K562 (cell line): ENCODE measurements around the gene TEX14. TPM values are rescaled to one million over a fixed set of nuclear protein-coding genes. Genes with fewer than 3 reads are reported as not detected.

Experiments used
- ATAC-seq: fragments of 200-7000 bp; cut with Tn5 transposase; 3 replicates; pipeline ENCODE4 v1.9.1; 2020; ENCODE audit warnings: moderate library complexity
- BruUV-seq: library from RNA; stranded (reverse); fragments of 400-500 nt; replicated peaks from 2 replicates; lab custom pipeline; 2021; lab: Mats Ljungman, UMichigan
- CTCF ChIA-PET: fragments of 300-600 bp; formaldehyde crosslinking; extraction: SDS; loops from one replicate; lab custom pipeline; 2021; ENCODE audit warnings: low intra/inter-chr PET ratio; lab: Yijun Ruan, JAX
- POLR2A ChIA-PET: fragments of 300-600, 350-650 bp; sonication (Branson Sonifier 250); formaldehyde crosslinking; extraction: SDS; loops from one replicate; lab custom pipeline; 2021; ENCODE audit warnings: antibody characterized with exemption, inconsistent platforms; lab: Yijun Ruan, JAX
- DNase-seq, 4 experiments: peaks; one replicate each; pipeline versions ENCODE4 v3.0.0 to v3.0.0-alpha.2; 2011 to 2018; ENCODE audit warnings: low spot score in 3 of 4, mixed read lengths in 3 of 4; ENCODE audit errors: extremely low read depth in 1 of 4
- FAIRE-seq: peaks from 2 replicates; lab custom pipeline; 2011; peaks lifted over from hg19 to GRCh38; lab: Jason Lieb, UNC
- H2AFZ ChIP-seq: 2 replicates; pipeline ENCODE4 v1.6.0; 2011; ENCODE audit warnings: low read depth, low read length, control low read depth, inconsistent platforms
- H3K27ac ChIP-seq: fragments of 200-600 bp; 3 replicates; pipeline ENCODE4 v1.8.0; 2011; ENCODE audit warnings: low read depth, mild to moderate bottlenecking, control low read depth, inconsistent platforms, low read length, moderate library complexity, mixed read lengths; ENCODE audit errors: extremely low read depth
- H3K27me3 ChIP-seq, 2 experiments: fragments of 300-600 bp in 1 of 2; 2 replicates in 1 of 2; 3 replicates in 1 of 2; pipeline versions ENCODE4 v1.6.0 to v1.8.0; 2011; ENCODE audit warnings: inconsistent platforms in 2 of 2, low read length in 2 of 2, mild to moderate bottlenecking in 1 of 2, mixed read lengths in 1 of 2, moderate library complexity in 1 of 2; ENCODE audit not compliant: control insufficient read depth in 2 of 2, insufficient read depth in 2 of 2
- H3K36me3 ChIP-seq: fragments of 300-600 bp; 3 replicates; pipeline ENCODE4 v1.8.0; 2011; ENCODE audit warnings: mild to moderate bottlenecking, low read length, inconsistent platforms; ENCODE audit not compliant: control insufficient read depth, insufficient read depth
- H3K4me1 ChIP-seq, 2 experiments: fragments of 200-600 bp in 1 of 2; replicated peaks in 1 of 2; 2 replicates in 1 of 2; 3 replicates in 1 of 2; pipeline versions ENCODE4 v1.5.1 to v1.8.0; 2011; ENCODE audit warnings: inconsistent platforms in 2 of 2, low read length in 2 of 2, mild to moderate bottlenecking in 1 of 2, mixed read lengths in 1 of 2, moderate library complexity in 1 of 2; ENCODE audit not compliant: control insufficient read depth in 2 of 2, insufficient read depth in 2 of 2
- H3K4me2 ChIP-seq: 2 replicates; pipeline ENCODE4 v1.6.1; 2011; ENCODE audit warnings: low read length, control low read depth, inconsistent platforms, mixed read lengths; ENCODE audit not compliant: insufficient read depth
- H3K4me3 ChIP-seq: fragments of 200-600 bp; sonication (generic), shearing (Covaris generic); 2 replicates; pipeline ENCODE4 v1.5.1; 2016; ENCODE audit warnings: control low read depth, inconsistent platforms
- H3K79me2 ChIP-seq: fragments of 200-600 bp; 3 replicates; pipeline ENCODE4 v1.8.0; 2011; ENCODE audit warnings: low read length, inconsistent platforms; ENCODE audit not compliant: control insufficient read depth, insufficient read depth
- H3K9ac ChIP-seq, 2 experiments: 2 replicates each; pipeline versions ENCODE4 v1.6.0 to v1.6.1; 2011; ENCODE audit warnings: low read depth in 2 of 2, low read length in 2 of 2, control low read depth in 1 of 2, inconsistent platforms in 1 of 2, mild to moderate bottlenecking in 1 of 2, mixed read lengths in 1 of 2; ENCODE audit not compliant: insufficient read depth in 1 of 2
- H3K9me1 ChIP-seq: one replicate; pipeline ENCODE4 v1.6.0; 2011; ENCODE audit warnings: inconsistent platforms, mild to moderate bottlenecking, low read length, moderate library complexity; ENCODE audit not compliant: control insufficient read depth, insufficient read depth
- H3K9me3 ChIP-seq: replicated peaks from 2 replicates; pipeline ENCODE4 v1.5.1; 2011; ENCODE audit warnings: low read depth, low read length, inconsistent platforms; ENCODE audit not compliant: control insufficient read depth, insufficient read depth
- H4K20me1 ChIP-seq: replicated peaks from 2 replicates; pipeline ENCODE4 v1.6.1; 2011; ENCODE audit warnings: low read length, inconsistent platforms, mixed read lengths; ENCODE audit not compliant: control insufficient read depth, insufficient read depth
- BCOR ChIP-seq: fragments of 450-650 bp; IDR thresholded peaks from 2 replicates; pipeline ENCODE4 v1.6.1; 2016
- CREB3L1 ChIP-seq: fragments of 450-650 bp; IDR thresholded peaks from 2 replicates; pipeline ENCODE4 v1.6.1; 2014; ENCODE audit warnings: low read depth, mild to moderate bottlenecking, moderate library complexity, borderline replicate concordance
- DPF2 ChIP-seq: fragments of 450-650 bp; IDR thresholded peaks from 2 replicates; pipeline ENCODE4 v1.6.1; 2016
- ELF4 ChIP-seq: fragments of 450-650 bp; formaldehyde crosslinking; IDR thresholded peaks from 2 replicates; pipeline ENCODE4 v1.4.0; 2022; ENCODE audit warnings: missing genetic modification characterization
- ERF ChIP-seq: fragments of 450-650 bp; formaldehyde crosslinking; IDR thresholded peaks from 2 replicates; pipeline ENCODE4 v1.4.0; 2020; ENCODE audit warnings: mild to moderate bottlenecking, mixed read lengths
- RBM25 ChIP-seq: fragments of 200-400 bp; formaldehyde crosslinking; IDR thresholded peaks from 2 replicates; pipeline ENCODE4 v1.6.1; 2018; ENCODE audit warnings: low read length, low read depth, moderate library complexity; ENCODE audit not compliant: severe bottlenecking
- RERE ChIP-seq: sonication (generic); formaldehyde crosslinking; IDR thresholded peaks from 2 replicates; pipeline ENCODE4 v1.8.0; 2023; ENCODE audit warnings: missing genetic modification reagents, mild to moderate bottlenecking, borderline replicate concordance
- SMC3 ChIP-seq: conservative IDR thresholded peaks from 2 replicates; pipeline ENCODE4 v1.6.1; 2011; ENCODE audit warnings: low read depth, low read length, improper control_type of control experiment; ENCODE audit not compliant: insufficient read depth
- ZFP36 ChIP-seq: fragments of 150-350 bp; IDR thresholded peaks from 2 replicates; pipeline ENCODE4 v1.6.1; 2018; ENCODE audit warnings: low read length, low read depth; ENCODE audit not compliant: partially characterized antibody
- WGBS: fragments of 100-300 bp; shearing (Covaris generic); methylation state at CpG from one replicate; pipeline ENCODE4 v1.1.6; 2016; ENCODE audit warnings: low coverage, mixed read lengths; ENCODE audit not compliant: insufficient coverage; ENCODE audit errors: missing lambda C conversion rate; 5-methylcytosine and 5-hydroxymethylcytosine counted together
- in situ Hi-C: fragments of 300-500 bp; cut with MboI; formaldehyde crosslinking; loops from 4 replicates; pipeline ENCODE4 v1.15.0; 2018; ENCODE audit warnings: inconsistent platforms, mixed read lengths
- intact Hi-C: fragments of 100-400 bp; cut with micrococcal nuclease; formaldehyde crosslinking; loops from 2 replicates; pipeline ENCODE4 v1.14.2; 2022
- polyA plus RNA-seq, 8 experiments: library from polyadenylated mRNA; depleted of rRNA in 4 of 8; stranded (reverse) in 5 of 8; unstranded in 3 of 8; fragments of >200 nt; fragmentation: Nextera tagmentation in 2 of 8; fragmentation: Illumina TruSeq in 1 of 8; extraction: Ambion mirVana in 2 of 8; extraction: Trizol in 1 of 8; gene quantifications; 2 replicates each; pipeline versions ENCODE4 v1.2.1 to v1.2.3, GENCODE V29; 2011 to 2014; ENCODE audit warnings: inconsistent platforms in 1 of 8, missing spikeins in 1 of 8
- total RNA-seq, 7 experiments: library from RNA; depleted of rRNA in 6 of 7; stranded (reverse); fragments of >200 nt in 6 of 7; fragmentation: Illumina TruSeq in 2 of 7; extraction: Trizol in 2 of 7; gene quantifications; 2 replicates each; pipeline versions ENCODE4 v1.2.1 to v1.2.3, GENCODE V29; 2011 to 2021; ENCODE audit warnings: low replicate concordance in 1 of 7

The TEX14 gene
- total and polyA plus RNA-seq, 9 of the 15 experiments (the other 6 are each of a cell fraction or from before 2014, with no cell fraction given), result 0.05 to 0.12 (median 0.09) TPM; not detected in 1

DNA sequence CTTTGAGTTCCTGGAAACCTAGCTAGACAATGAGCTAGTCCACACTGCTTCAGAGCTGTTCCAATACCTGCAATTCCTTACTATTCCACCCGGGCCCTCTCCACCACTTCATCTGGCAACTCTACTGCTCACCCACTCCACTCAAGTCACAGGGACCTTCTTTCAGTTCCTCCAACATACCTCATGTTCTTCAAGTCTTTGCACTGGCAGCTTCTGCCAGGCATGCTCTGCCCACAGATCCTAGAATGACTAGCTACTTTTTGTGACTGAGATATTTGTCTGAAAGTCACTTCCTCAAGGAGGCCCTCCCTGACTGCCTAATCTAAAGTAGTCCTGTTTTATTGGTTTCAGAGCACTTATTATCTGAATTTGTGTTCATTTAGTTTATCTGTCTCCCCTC lies 86.4 kb downstream of the TEX14 start:
- CTCF ChIA-PET, result interaction anchor here (0.5 kb wide), 1 partner anchor 18 kb away, joined by 3 read pairs; no protein-coding TSS in a partner anchor
- intact Hi-C loops, result no loop called here
- Histone ChIP-seq H3K4me3 (no peak overlapping the region), H2AFZ (no peak overlapping the region), H3K79me2 (no peaks in the 10 kb centered on the region), H3K9me3 (no peaks in the 10 kb centered on the region), H3K27me3 (peaks cover 0 to 5% of the 10 kb centered on the region in 2 experiments; a peak in 2 of 5 replicates), H3K4me1 (no peaks in the 10 kb centered on the region; a peak in 1 of 5 replicates), H3K9me1 (no peaks in the 10 kb centered on the region), H3K36me3 (no peaks in the 10 kb centered on the region), H3K9ac (no peak overlapping the region), H4K20me1 (no peaks in the 10 kb centered on the region), H3K27ac (no peak overlapping the region), H3K4me2 (no peak overlapping the region)
- ATAC-seq (no peak), DNase-seq (no peak), FAIRE-seq (no peak)
- TF ChIP-seq ERF (CRISPR knock-in tag) (no peak), DPF2 (no peak), SMC3 (no peak), ZFP36 (peak; percentile 90), RBM25 (peak; percentile 47), BCOR (peak; percentile 64; the same call in 1 of the 2 replicates), ELF4 (CRISPR knock-in tag) (no peak)
- in situ Hi-C loops, result no loop called here
- no TSS peak for BruUV-seq
- 0% methylated on average over 1 of the region's 1 CpG for WGBS
- POLR2A ChIA-PET, result interaction anchor here (0.6 to 19.4 kb wide), 7 partner anchors 10 to 855 kb away, joined by 3 to 303 read pairs (median 4); no protein-coding TSS in a partner anchor

DNA sequence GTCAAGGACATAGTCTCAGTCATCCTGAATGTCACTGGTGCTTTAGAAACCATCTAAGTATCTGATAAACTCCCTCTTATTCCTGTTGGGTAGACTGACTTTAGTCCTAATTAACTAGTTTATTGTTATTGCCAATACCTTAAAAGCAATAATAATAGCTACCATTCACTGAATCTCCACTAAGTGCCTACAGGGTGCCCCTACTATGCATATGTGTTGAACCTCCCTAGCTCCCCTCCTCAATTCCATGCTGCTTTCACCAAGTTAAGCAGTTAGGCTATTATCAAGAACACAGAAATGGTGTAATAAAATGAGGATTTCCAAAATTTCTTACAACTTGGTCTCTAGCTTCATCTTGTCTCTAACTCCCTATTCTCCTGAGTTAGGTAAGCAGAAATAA lies 89.9 kb downstream of the TEX14 start:
- Histone ChIP-seq H3K9me1 (no peaks in the 10 kb centered on the region), H3K9me3 (no peaks in the 10 kb centered on the region), H3K27ac (no peak overlapping the region), H2AFZ (no peak overlapping the region), H3K4me3 (no peak overlapping the region), H3K4me2 (no peak overlapping the region), H3K4me1 (no peaks in the 10 kb centered on the region; a peak in 1 of 5 replicates), H3K9ac (no peak overlapping the region), H3K36me3 (no peaks in the 10 kb centered on the region), H3K27me3 (no peaks in the 10 kb centered on the region), H4K20me1 (no peaks in the 10 kb centered on the region), H3K79me2 (no peaks in the 10 kb centered on the region)
- ATAC-seq, result no peak
- no TSS peak for BruUV-seq
- intact Hi-C loops (no loop called here), in situ Hi-C loops (no loop called here)
- no peak for DNase-seq
- ChIA-PET POLR2A (interaction anchor here (0.5 to 8.3 kb wide), 4 partner anchors 14 to 239 kb away, joined by 3 to 68 read pairs (median 4); no protein-coding TSS in a partner anchor), CTCF (no interaction called here)
- FAIRE-seq, result no peak
- TF ChIP-seq RERE (CRISPR knock-in tag), result no peak
- TF ChIP-seq CREB3L1, result no peak
